SK-N-SH (cell line): ENCODE results near the gene PHGDH. TPM values are rescaled to one million over a fixed set of nuclear protein-coding genes. Genes with fewer than 3 reads are reported as not detected.

Source experiments
- CTCF ChIA-PET: fragments of 300-600, 350-600 bp; formaldehyde crosslinking; extraction: SDS; loops from one replicate; lab custom pipeline; 2021; lab: Yijun Ruan, JAX
- POLR2A ChIA-PET: fragments of 350-600 bp; sonication (Branson Sonifier 250); formaldehyde crosslinking; extraction: SDS; loops from one replicate; lab custom pipeline; 2020; ENCODE audit warnings: antibody characterized with exemption, inconsistent platforms; lab: Yijun Ruan, JAX
- DNase-seq: peaks from one replicate; pipeline ENCODE4 v3.0.0; 2012
- H2AFZ ChIP-seq: fragments of 200-600 bp; sonication (generic); 2 replicates; pipeline ENCODE4 v1.8.1; 2016; ENCODE audit warnings: antibody characterized with exemption, mild to moderate bottlenecking, low read depth
- H3F3A ChIP-seq: fragments of 200-600 bp; sonication (generic); replicated peaks from 2 replicates; pipeline ENCODE3; 2016; ENCODE audit warnings: antibody characterized with exemption, mild to moderate bottlenecking; ENCODE audit not compliant: insufficient read depth
- H3K27ac ChIP-seq, 2 experiments: fragments of 200-500 bp in 1 of 2; fragments of 200-600 bp in 1 of 2; sonication (Bioruptor generic) in 1 of 2; sonication (generic), shearing (Covaris generic) in 1 of 2; 2 replicates each; pipeline versions ENCODE4 v1.5.1 to v1.6.1; 2014 to 2016; ENCODE audit warnings: low read depth in 2 of 2, inconsistent platforms in 1 of 2, low read length in 1 of 2, mild to moderate bottlenecking in 1 of 2, mixed read lengths in 1 of 2
- H3K27me3 ChIP-seq: fragments of 200-600 bp; sonication (generic), shearing (Covaris generic); 2 replicates; pipeline ENCODE4 v1.6.1; 2016; ENCODE audit warnings: mixed run types; ENCODE audit not compliant: insufficient read depth
- H3K36me3 ChIP-seq, 2 experiments: fragments of 200-500 bp in 1 of 2; fragments of 200-600 bp in 1 of 2; sonication (Bioruptor generic) in 1 of 2; sonication (generic) in 1 of 2; replicated peaks in 1 of 2; 2 replicates each; pipeline versions ENCODE3 to v1.5.1; 2014 to 2016; ENCODE audit warnings: low read length in 1 of 2, mild to moderate bottlenecking in 1 of 2; ENCODE audit not compliant: insufficient read depth in 2 of 2, control insufficient read depth in 1 of 2
- H3K4me1 ChIP-seq, 2 experiments: fragments of 200-500 bp in 1 of 2; fragments of 200-600 bp in 1 of 2; sonication (Bioruptor generic) in 1 of 2; sonication (generic), shearing (Covaris generic) in 1 of 2; 2 replicates each; pipeline versions ENCODE4 v1.5.1 to v1.6.1; 2014 to 2016; ENCODE audit warnings: low read depth in 1 of 2, low read length in 1 of 2, mixed run types in 1 of 2; ENCODE audit not compliant: insufficient read depth in 2 of 2, control insufficient read depth in 1 of 2
- H3K4me2 ChIP-seq: fragments of 200-600 bp; sonication (generic), shearing (Covaris generic); 2 replicates; pipeline ENCODE4 v1.6.1; 2017; ENCODE audit warnings: mixed run types
- H3K4me3 ChIP-seq, 2 experiments: fragments of 200-500 bp in 1 of 2; fragments of 200-600 bp in 1 of 2; sonication (Bioruptor generic) in 1 of 2; sonication (generic), shearing (Covaris generic) in 1 of 2; 2 replicates each; pipeline versions ENCODE4 v1.5.1 to v1.8.1; 2014 to 2016; ENCODE audit warnings: low read depth in 2 of 2, inconsistent platforms in 1 of 2, low read length in 1 of 2, mild to moderate bottlenecking in 1 of 2, mixed read lengths in 1 of 2, moderate library complexity in 1 of 2
- H3K79me2 ChIP-seq: fragments of 200-600 bp; sonication (generic); 2 replicates; pipeline ENCODE4 v1.8.1; 2017; ENCODE audit warnings: mild to moderate bottlenecking; ENCODE audit not compliant: insufficient read depth
- H3K9ac ChIP-seq: fragments of 200-600 bp; sonication (generic); 2 replicates; pipeline ENCODE4 v1.6.1; 2017; ENCODE audit warnings: mixed run types
- H3K9me2 ChIP-seq: fragments of 200-600 bp; sonication (generic); 2 replicates; pipeline ENCODE4 v1.6.1; 2017; ENCODE audit warnings: mixed run types
- H3K9me3 ChIP-seq: fragments of 200-600 bp; sonication (generic); 2 replicates; pipeline ENCODE4 v1.6.1; 2017; ENCODE audit warnings: mixed run types, mild to moderate bottlenecking, moderate library complexity
- H4K20me1 ChIP-seq: fragments of 200-600 bp; sonication (generic); 2 replicates; pipeline ENCODE4 v1.6.1; 2017; ENCODE audit warnings: mild to moderate bottlenecking, mixed run types; ENCODE audit not compliant: insufficient read depth
- CHD2 ChIP-seq: fragments of 150-350 bp; IDR thresholded peaks from 2 replicates; pipeline ENCODE4 v1.6.1; 2018; ENCODE audit warnings: low read length; ENCODE audit not compliant: partially characterized antibody
- EP300 ChIP-seq, 2 experiments: IDR thresholded peaks; 2 replicates each; pipeline versions ENCODE4 v1.4.0 to v1.6.1; 2012; ENCODE audit warnings: borderline replicate concordance in 1 of 2, low read depth in 1 of 2, low read length in 1 of 2
- EZH2phosphoT487 ChIP-seq: fragments of 200-600 bp; sonication (generic); IDR thresholded peaks from 2 replicates; pipeline ENCODE4 v1.6.1; 2017; ENCODE audit warnings: low read depth, mixed run types, mild to moderate bottlenecking, antibody characterized with exemption, moderate library complexity, borderline replicate concordance
- FOXM1 ChIP-seq: IDR thresholded peaks from 2 replicates; pipeline ENCODE4 v1.4.0; 2012; ENCODE audit warnings: low read depth, mild to moderate bottlenecking
- GABPA ChIP-seq: IDR thresholded peaks from 2 replicates; pipeline ENCODE4 v1.4.0; 2012; ENCODE audit warnings: low read depth, mild to moderate bottlenecking
- MEF2A ChIP-seq: IDR thresholded peaks from 2 replicates; pipeline ENCODE4 v1.4.0; 2012; ENCODE audit warnings: low read depth, borderline replicate concordance
- NFIC ChIP-seq: IDR thresholded peaks from 2 replicates; pipeline ENCODE4 v1.4.0; 2012; ENCODE audit warnings: borderline replicate concordance
- NRF1 ChIP-seq: IDR thresholded peaks from 2 replicates; pipeline ENCODE4 v1.6.1; 2012; ENCODE audit warnings: low read depth, mild to moderate bottlenecking, low read length
- POLR2AphosphoS5 ChIP-seq: IDR thresholded peaks from 2 replicates; pipeline ENCODE4 v1.6.1; 2012; ENCODE audit warnings: low read depth, low read length
- RCOR1 ChIP-seq: fragments of 150-350 bp; IDR thresholded peaks from 2 replicates; pipeline ENCODE4 v1.6.1; 2017; ENCODE audit warnings: antibody characterized with exemption, low read length
- RXRA ChIP-seq: IDR thresholded peaks from 2 replicates; pipeline ENCODE4 v1.4.0; 2012; ENCODE audit warnings: low read depth, mild to moderate bottlenecking, borderline replicate concordance
- SMC3 ChIP-seq: IDR thresholded peaks from 2 replicates; pipeline ENCODE4 v1.6.1; 2012; ENCODE audit warnings: low read depth, low read length, improper control_type of control experiment
- TCF12 ChIP-seq: IDR thresholded peaks from 2 replicates; pipeline ENCODE4 v1.4.0; 2012
- USF2 ChIP-seq: fragments of 150-350 bp; IDR thresholded peaks from 2 replicates; pipeline ENCODE4 v1.6.1; 2017; ENCODE audit warnings: antibody characterized with exemption, low read length, low read depth, borderline replicate concordance
- YY1 ChIP-seq: IDR thresholded peaks from 2 replicates; pipeline ENCODE4 v1.4.0; 2012; ENCODE audit warnings: low read depth, mild to moderate bottlenecking
- ZBTB33 ChIP-seq: IDR thresholded peaks from 2 replicates; pipeline ENCODE4 v1.4.0; 2012; ENCODE audit warnings: low read depth, borderline replicate concordance
- WGBS: methylation state at CpG from one replicate; pipeline ENCODE4 v1.1.6; 2017; ENCODE audit warnings: low lambda C conversion rate; 5-methylcytosine and 5-hydroxymethylcytosine counted together
- polyA plus RNA-seq, 3 experiments: library from polyadenylated mRNA; depleted of rRNA; stranded (reverse); fragments of >200 nt; gene quantifications; 2 replicates each; pipeline ENCODE4 v1.2.3, GENCODE V29; 2012
- TF ChIP-seq, protein P1 (sequence below): IDR thresholded peaks from 2 replicates; pipeline ENCODE4; 2012
- TF ChIP-seq, protein P2 (sequence below): fragments of 150-350 bp; IDR thresholded peaks from 2 replicates; pipeline ENCODE4 v1.6.1; 2016; ENCODE audit warnings: mild to moderate bottlenecking, low read depth, low read length
- TF ChIP-seq, protein P3 (sequence below): IDR thresholded peaks from 2 replicates; pipeline ENCODE4 v1.4.0; 2012; ENCODE audit warnings: low read depth, borderline replicate concordance

Gene PHGDH
- polyA plus RNA-seq, 1 of the 3 experiments (the other 2 are of a cell fraction) = 30.2 TPM

- H3K36me3 ChIP-seq = no peaks in the 10 kb centered on the region
- CTCF ChIA-PET = interaction anchor here (0.6 to 4.5 kb wide), 37 partner anchors 9 to 199 kb away, joined by 3 to 102 read pairs (median 6); partner anchors contain the start of genes PHGDH and ZNF697
- H3K4me3 ChIP-seq = peak overlapping the region; percentile 49 to 50
- peaks cover 3 to 20% of the 10 kb centered on the region in 2 experiments; a peak in 3 of 4 replicates for H3K4me1 ChIP-seq
- no peaks in the 10 kb centered on the region for H4K20me1 ChIP-seq
- H3K9ac ChIP-seq = peak overlapping the region; percentile 67; the same call in 1 of the 2 replicates
- 46% methylated on average over 6 of the region's 6 CpGs for WGBS
- H3K9me3 ChIP-seq = no peaks in the 10 kb centered on the region
- H3K27me3 ChIP-seq = no peaks in the 10 kb centered on the region
- H3K27ac ChIP-seq = peak overlapping the region; percentile 75 to 97; a peak in 3 of 4 replicates
- no peaks in the 10 kb centered on the region for H3K9me2 ChIP-seq
- POLR2A ChIA-PET = interaction anchor here (0.6 to 0.7 kb wide), 2 partner anchors 26 to 27 kb away, joined by 3 read pairs; partner anchors contain the start of gene ZNF697
- H3F3A ChIP-seq = peaks cover 14% of the 10 kb centered on the region
- H3K79me2 ChIP-seq = no peaks in the 10 kb centered on the region
- peak overlapping the region; percentile 77; the same call in 1 of the 2 replicates for H2AFZ ChIP-seq
- no peak for DNase-seq
- peak overlapping the region; percentile 64 for H3K4me2 ChIP-seq
- TF ChIP-seq, protein P1, sequence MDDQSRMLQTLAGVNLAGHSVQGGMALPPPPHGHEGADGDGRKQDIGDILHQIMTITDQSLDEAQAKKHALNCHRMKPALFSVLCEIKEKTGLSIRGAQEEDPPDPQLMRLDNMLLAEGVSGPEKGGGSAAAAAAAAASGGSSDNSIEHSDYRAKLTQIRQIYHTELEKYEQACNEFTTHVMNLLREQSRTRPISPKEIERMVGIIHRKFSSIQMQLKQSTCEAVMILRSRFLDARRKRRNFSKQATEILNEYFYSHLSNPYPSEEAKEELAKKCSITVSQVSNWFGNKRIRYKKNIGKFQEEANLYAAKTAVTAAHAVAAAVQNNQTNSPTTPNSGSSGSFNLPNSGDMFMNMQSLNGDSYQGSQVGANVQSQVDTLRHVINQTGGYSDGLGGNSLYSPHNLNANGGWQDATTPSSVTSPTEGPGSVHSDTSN = peak; percentile 22; the same call in 1 of the 2 replicates
- no peak for TF ChIP-seq USF2
Measured at GRCh38 chr1:119674835-119675289, 36.9 kb upstream of the PHGDH start.

- H3K9ac ChIP-seq = peak overlapping the region; percentile 28; the same call in 1 of the 2 replicates
- H2AFZ ChIP-seq = peak overlapping the region; percentile 64; the same call in 1 of the 2 replicates
- no peaks in the 10 kb centered on the region for H3K9me2 ChIP-seq
- H3K36me3 ChIP-seq = no peaks in the 10 kb centered on the region
- H3K4me3 ChIP-seq = peak overlapping the region; percentile 49 to 50
- H4K20me1 ChIP-seq = no peaks in the 10 kb centered on the region
- no peaks in the 10 kb centered on the region for H3K79me2 ChIP-seq
- peaks cover 14% of the 10 kb centered on the region for H3F3A ChIP-seq
- CTCF ChIA-PET = interaction anchor here (0.6 to 4.5 kb wide), 44 partner anchors 9 to 306 kb away, joined by 3 to 102 read pairs (median 5); partner anchors contain the start of genes PHGDH and ZNF697
- H3K4me2 ChIP-seq = peak overlapping the region; percentile 64
- POLR2A ChIA-PET = interaction anchor here (0.6 to 0.7 kb wide), 2 partner anchors 27 to 28 kb away, joined by 3 read pairs; partner anchors contain the start of gene ZNF697
- H3K27me3 ChIP-seq = no peaks in the 10 kb centered on the region
- peaks cover 3 to 20% of the 10 kb centered on the region in 2 experiments; a peak in 3 of 4 replicates for H3K4me1 ChIP-seq
- H3K9me3 ChIP-seq = no peaks in the 10 kb centered on the region
- peak overlapping the region; percentile 54 to 97 for H3K27ac ChIP-seq
- peak; percentile 78 for DNase-seq
- 29% methylated on average over 15 of the region's 16 CpGs for WGBS
- TF ChIP-seq EZH2phosphoT487 = no peak
- TF ChIP-seq RXRA = no peak
- TF ChIP-seq TCF12 = no peak
- no peak for TF ChIP-seq YY1
- TF ChIP-seq, protein P2, sequence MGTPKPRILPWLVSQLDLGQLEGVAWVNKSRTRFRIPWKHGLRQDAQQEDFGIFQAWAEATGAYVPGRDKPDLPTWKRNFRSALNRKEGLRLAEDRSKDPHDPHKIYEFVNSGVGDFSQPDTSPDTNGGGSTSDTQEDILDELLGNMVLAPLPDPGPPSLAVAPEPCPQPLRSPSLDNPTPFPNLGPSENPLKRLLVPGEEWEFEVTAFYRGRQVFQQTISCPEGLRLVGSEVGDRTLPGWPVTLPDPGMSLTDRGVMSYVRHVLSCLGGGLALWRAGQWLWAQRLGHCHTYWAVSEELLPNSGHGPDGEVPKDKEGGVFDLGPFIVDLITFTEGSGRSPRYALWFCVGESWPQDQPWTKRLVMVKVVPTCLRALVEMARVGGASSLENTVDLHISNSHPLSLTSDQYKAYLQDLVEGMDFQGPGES = no peak
- TF ChIP-seq RCOR1 = no peak
- peak; percentile 78 for TF ChIP-seq SMC3
- TF ChIP-seq, protein P3, sequence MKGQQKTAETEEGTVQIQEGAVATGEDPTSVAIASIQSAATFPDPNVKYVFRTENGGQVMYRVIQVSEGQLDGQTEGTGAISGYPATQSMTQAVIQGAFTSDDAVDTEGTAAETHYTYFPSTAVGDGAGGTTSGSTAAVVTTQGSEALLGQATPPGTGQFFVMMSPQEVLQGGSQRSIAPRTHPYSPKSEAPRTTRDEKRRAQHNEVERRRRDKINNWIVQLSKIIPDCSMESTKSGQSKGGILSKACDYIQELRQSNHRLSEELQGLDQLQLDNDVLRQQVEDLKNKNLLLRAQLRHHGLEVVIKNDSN = no peak
- TF ChIP-seq POLR2AphosphoS5 = no peak
- TF ChIP-seq GABPA = no peak
- TF ChIP-seq FOXM1 = no peak
- TF ChIP-seq MEF2A = no peak
- TF ChIP-seq NFIC = no peak
- TF ChIP-seq NRF1 = no peak
- TF ChIP-seq EP300 (IDR thresholded peaks at IDR 0.05; ENCODE audit: borderline replicate concordance in 1 of 2, low read depth in 1 of 2, low read length in 1 of 2) = no peak
- no peak for TF ChIP-seq CHD2
- TF ChIP-seq ZBTB33 = no peak
Measured at GRCh38 chr1:119675349-119676345, 36.1 kb upstream of the PHGDH start.
